OCI-M2 (cell line): ENCODE measurements around the gene SPRY1.

Experiments used
- DNase-seq: peaks from one replicate; lab custom pipeline; 2025; ENCODE audit not compliant: unreplicated experiment; lab: John Stamatoyannopoulos, UW

SPRY1 gene

DNA sequence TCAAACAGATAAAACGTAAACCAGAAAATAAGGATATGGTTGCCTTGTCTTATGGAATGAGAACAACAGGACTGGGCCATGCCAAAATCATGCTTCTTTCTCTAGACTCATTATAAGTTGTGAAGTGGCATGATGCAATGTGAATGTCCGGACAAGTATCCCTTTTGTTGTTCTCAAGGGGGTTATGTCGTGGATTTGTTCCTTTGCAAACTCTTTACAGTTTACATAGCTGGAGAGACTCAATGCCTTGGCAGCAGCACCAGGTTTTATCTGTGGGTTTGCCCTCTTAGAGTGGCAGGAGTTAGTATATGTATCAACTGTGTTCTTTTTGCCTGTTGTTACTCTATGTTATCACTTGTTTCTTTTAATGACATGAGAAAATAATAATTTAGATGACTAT, 41.4 kb downstream of the SPRY1 start:
- no peak for DNase-seq

DNA sequence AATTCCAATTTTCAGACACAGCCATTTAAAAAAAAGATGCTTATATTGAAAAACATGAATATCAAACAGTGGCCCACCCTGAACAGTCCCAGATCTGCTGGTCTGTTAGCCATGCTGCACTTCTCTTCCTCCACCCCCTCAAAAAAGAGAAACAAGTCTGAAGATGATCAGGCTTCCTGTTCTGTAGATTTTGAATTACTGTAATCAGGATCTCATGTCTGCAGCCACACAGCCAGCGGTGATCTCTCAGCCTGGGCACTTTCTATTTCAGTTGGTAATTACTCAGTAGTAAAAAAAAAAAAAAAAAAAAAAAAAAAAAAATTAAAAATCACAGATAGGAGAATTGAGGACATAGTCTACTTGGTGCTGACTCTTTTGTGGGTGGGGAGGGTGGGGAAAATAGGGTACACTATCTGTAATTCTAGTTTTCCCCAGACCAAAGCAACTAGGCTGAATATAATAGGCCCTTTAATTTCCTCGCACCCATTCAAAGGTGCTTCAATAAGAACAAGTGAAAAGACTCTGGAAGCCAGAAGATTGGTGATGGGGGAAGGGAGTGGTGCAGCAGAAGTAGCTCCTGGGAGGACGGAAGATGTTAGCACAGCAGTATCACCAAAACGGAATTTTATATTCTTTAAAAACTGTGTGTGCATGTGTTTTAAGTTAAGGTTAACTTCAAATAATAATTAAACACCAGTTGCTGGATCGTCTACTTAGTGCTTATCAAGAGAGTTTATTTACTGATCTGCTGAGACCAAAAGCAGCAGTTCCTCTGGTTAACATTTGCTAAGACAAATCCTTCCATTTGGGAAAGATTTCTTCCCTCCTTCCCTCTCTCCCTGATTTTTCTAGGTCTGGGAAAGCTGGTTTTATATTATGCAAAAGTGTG, 47.0 kb downstream of the SPRY1 start:
- DNase-seq: peak; percentile 25

DNA sequence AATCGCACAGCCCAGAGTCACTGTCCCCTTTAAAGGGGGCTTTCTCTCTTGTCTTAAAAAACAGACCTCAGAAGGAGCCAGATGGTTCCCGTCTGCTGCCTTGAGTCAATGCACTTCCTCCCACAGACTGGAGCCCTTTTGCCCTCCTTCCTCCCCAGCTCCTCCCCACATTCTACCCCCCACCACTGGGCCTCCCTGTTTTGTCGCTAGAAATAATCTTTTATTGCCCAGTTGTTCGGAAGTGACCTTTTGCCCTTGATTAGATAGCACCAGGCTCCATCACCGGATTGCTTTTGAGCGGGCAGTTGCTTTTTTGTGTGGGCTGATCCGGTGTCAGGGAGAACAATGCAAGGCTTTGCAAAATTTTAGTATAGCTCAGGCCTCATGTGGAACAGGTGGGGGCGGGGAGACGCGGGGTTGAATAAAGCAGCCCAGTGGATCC, 47.7 kb downstream of the SPRY1 start:
- peak; percentile 52 for DNase-seq

DNA sequence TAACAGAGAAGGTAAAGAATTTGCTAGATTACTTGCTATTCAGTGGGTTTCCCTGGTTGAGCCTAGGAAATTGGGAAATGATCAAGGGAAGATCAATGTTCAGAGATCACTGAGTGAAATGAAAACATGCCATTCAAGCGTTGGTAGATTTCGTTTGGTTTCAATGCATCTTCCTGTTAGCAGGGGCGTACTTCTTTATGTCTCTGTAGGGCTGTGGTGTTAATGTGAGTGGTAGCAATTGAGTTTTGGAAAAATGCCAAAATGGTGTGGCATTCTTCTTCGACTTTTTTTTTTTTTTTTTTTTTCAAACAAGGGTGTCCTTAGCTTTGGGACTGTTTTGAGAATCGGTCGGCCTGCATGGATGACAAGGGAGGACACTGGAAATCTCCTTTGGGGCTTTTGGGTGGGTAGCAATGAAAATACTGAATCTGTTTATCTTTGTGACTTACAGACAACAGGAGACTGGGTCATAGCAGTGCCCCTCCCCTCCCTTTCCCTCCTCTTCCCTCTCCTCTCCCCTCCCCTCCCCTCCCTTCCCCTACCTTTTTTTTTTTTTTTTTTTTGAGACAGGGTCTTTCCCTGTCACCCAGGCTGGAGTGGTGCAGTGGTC, 50.4 kb downstream of the SPRY1 start:
- DNase-seq: no peak

DNA sequence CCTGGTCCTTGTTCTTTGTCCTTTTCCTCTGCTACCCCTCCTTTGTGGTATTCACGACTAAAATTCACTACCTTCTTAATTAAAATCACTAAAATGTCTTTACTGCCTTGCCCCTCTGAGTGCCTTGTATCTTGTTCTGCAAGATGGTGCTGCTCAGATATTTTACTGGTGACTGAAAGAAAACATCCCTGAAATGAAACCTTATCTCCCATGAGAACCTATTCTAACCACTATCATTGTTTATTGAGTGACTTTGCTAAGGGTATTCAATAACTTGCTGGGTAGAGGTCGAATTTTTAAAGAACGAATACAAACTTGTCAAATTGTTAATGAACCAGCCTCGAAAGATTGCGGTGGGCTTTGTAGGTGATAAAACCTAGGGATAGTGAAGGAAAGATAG, 52.8 kb downstream of the SPRY1 start:
- DNase-seq: no peak

DNA sequence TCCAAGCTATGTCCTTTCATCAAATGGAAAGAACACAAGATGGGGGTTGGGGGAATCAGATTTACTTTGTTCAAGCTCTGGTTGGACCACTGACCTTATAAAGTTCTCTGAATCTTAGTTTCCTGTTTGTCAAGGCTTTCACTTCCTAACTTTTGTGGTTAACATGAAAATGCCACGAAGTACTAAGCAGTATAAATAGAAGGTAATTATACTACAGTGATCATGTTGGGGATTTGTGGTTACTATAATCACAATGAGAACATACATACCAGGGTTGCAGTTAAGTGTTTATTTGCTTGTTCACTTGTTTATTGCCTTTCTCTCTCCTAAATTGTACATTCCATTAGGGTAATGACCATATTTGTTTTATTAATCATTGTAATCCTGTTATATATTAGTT, 53.2 kb downstream of the SPRY1 start:
- no peak for DNase-seq

DNA sequence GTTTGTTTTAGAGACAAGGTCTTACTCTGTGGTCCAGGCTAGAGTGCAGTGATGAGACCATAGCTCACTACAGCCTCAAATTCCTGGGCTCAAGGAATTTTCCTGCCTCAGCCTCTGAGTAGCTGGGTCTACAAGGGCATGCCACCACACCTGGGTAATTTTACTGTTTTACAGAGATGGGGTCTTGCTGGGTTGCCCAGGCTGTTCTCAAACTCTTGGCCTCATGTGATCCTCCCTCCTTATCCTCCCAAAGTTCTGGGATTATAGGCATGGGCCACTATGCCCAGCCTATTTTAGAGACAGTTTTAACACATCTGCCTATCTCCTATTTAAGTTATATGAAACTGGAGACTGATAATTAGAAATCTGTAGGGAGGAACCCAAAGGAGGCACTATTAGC, 53.8 kb downstream of the SPRY1 start:
- no peak for DNase-seq

DNA sequence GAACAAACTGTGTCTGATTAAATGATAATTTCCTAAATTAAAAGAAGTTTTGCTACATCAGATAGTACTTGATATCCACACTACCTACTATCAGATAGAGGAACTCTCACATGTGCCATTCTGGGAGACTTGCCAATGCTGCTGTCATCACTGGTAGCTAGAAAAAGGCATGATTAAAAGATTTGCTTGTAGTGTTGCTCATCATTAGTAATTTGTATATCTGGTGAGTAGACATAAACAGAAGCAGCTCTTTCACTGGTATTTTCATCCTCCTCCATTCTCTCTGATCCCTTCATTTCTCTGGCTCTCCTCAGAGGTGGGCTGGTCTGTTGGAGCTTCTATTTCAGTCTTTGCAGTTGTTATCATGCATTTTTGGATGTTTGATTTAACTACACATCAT, 56.0 kb downstream of the SPRY1 start:
- DNase-seq: no peak

DNA sequence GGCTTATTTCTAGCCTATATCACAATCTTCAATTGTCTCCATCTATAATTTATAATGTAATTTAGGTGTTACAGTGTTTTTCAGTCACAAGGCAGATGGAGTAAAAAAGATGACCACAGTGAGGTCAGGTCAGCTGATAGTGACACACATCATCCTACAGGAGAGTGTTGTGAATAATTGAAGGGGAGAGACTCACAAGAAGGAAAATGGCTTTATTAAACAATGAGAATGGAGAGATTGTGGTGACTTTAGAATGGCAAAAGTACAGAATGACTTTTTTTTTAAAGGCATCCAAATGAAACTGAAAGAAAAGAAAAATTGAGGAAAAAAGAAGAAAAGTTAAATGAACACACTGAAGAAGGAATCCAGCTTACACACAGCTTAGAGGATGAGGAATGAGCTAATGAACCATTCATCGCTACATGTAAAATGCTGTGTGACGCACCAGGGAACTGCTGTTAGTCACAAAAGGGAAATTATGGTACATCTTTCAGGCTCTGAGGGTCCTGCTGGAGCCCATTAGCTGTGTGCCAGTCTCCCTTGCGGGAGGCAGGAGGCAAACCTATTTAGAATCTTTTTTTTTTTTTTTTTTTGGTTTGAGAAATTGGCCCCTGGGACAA, 56.6 kb downstream of the SPRY1 start:
- DNase-seq: no peak
